HepG2 (cell line): ENCODE data around the gene FAM174C. TPM values are rescaled to one million over a fixed set of nuclear protein-coding genes. Genes with fewer than 3 reads are reported as not detected.

Experiments
- FOXJ3 ChIP-seq: sonication (generic); formaldehyde crosslinking; IDR thresholded peaks from 2 replicates; pipeline ENCODE4 v1.4.0; 2020; ENCODE audit warnings: missing genetic modification reagents, mild to moderate bottlenecking, borderline replicate concordance
- HMG20A ChIP-seq: IDR thresholded peaks from 2 replicates; pipeline ENCODE4 v1.6.1; 2016; ENCODE audit warnings: borderline replicate concordance
- NFRKB ChIP-seq: fragments of 450-650 bp; IDR thresholded peaks from 2 replicates; pipeline ENCODE4 v1.6.1; 2017
- PCBP1 ChIP-seq: fragments of 200-400 bp; formaldehyde crosslinking; IDR thresholded peaks from 2 replicates; pipeline ENCODE4 v1.6.1; 2017; ENCODE audit warnings: mild to moderate bottlenecking, low read depth, low read length, borderline replicate concordance
- PHF5A ChIP-seq: IDR thresholded peaks from one replicate; pipeline ENCODE4 v1.6.1; 2018; ENCODE audit warnings: low read depth, missing genetic modification reagents; ENCODE audit not compliant: unreplicated experiment
- POLR2AphosphoS2 ChIP-seq: IDR thresholded peaks from 2 replicates; pipeline ENCODE4 v1.6.1; 2011; ENCODE audit warnings: low read depth, low read length, improper control_type of control experiment
- RNF2 ChIP-seq: fragments of 450-650 bp; conservative IDR thresholded peaks from 2 replicates; pipeline ENCODE4 v1.6.1; 2016; ENCODE audit warnings: low read depth
- SAP130 ChIP-seq: IDR thresholded peaks from 2 replicates; pipeline ENCODE4 v1.6.1; 2016; ENCODE audit warnings: low read depth
- YEATS4 ChIP-seq: sonication (generic); formaldehyde crosslinking; IDR thresholded peaks from 2 replicates; pipeline ENCODE4 v1.4.0; 2020; ENCODE audit warnings: missing genetic modification reagents, borderline replicate concordance
- ZBTB38 ChIP-seq: sonication (generic); formaldehyde crosslinking; IDR thresholded peaks from 2 replicates; pipeline ENCODE4 v1.5.1; 2020; ENCODE audit warnings: mild to moderate bottlenecking, missing genetic modification reagents
- ZNF33B ChIP-seq: sonication (generic); formaldehyde crosslinking; IDR thresholded peaks from 2 replicates; pipeline ENCODE4 v1.5.1; 2020; ENCODE audit warnings: mild to moderate bottlenecking, missing genetic modification reagents
- ZNF350 ChIP-seq: sonication (generic); formaldehyde crosslinking; IDR thresholded peaks from 2 replicates; pipeline ENCODE4 v1.4.0; 2020; ENCODE audit warnings: mild to moderate bottlenecking, low read depth, missing genetic modification reagents, borderline replicate concordance
- ZNF607 ChIP-seq: sonication (generic); formaldehyde crosslinking; IDR thresholded peaks from 2 replicates; pipeline ENCODE4 v1.5.1; 2020; ENCODE audit warnings: missing genetic modification reagents, mild to moderate bottlenecking, borderline replicate concordance
- ZNF616 ChIP-seq: sonication (generic); formaldehyde crosslinking; IDR thresholded peaks from 2 replicates; pipeline ENCODE4 v1.5.0; 2020; ENCODE audit warnings: low read depth, mild to moderate bottlenecking, missing genetic modification reagents
- ZNF737 ChIP-seq: sonication (generic); formaldehyde crosslinking; IDR thresholded peaks from 2 replicates; pipeline ENCODE4 v1.5.0; 2020; ENCODE audit warnings: missing genetic modification reagents, mild to moderate bottlenecking, borderline replicate concordance
- polyA plus RNA-seq, 8 experiments: library from polyadenylated mRNA; depleted of rRNA in 3 of 8; stranded (reverse) in 7 of 8; unstranded in 1 of 8; fragments of >200 nt; fragmentation: Illumina TruSeq in 4 of 8; extraction: Trizol in 4 of 8; gene quantifications; 2 replicates each; pipeline versions ENCODE4 v1.2.1 to v1.2.3, GENCODE V29; 2011 to 2016; ENCODE audit warnings: low read depth in 4 of 8, missing spikeins in 1 of 8, mixed read lengths in 1 of 8; ENCODE audit not compliant: insufficient read depth in 1 of 8
- total RNA-seq, 5 experiments: library from RNA; depleted of rRNA; stranded (reverse); fragments of >200 nt; fragmentation: Illumina TruSeq; extraction: Trizol; gene quantifications; 2 replicates each; pipeline ENCODE4 v1.2.3, GENCODE V29; 2016; ENCODE audit warnings: low read depth in 1 of 5
- TF ChIP-seq, protein P1 (sequence below): sonication (generic); formaldehyde crosslinking; IDR thresholded peaks from 2 replicates; pipeline ENCODE4 v1.4.0; 2020; ENCODE audit warnings: missing genetic modification reagents, mild to moderate bottlenecking, borderline replicate concordance
- TF ChIP-seq, protein P2 (sequence below): IDR thresholded peaks from 2 replicates; pipeline ENCODE4 v1.6.1; 2012; ENCODE audit warnings: inconsistent platforms
- TF ChIP-seq, protein P3 (sequence below): sonication (generic); formaldehyde crosslinking; IDR thresholded peaks from 2 replicates; pipeline ENCODE4 v1.5.1; 2020; ENCODE audit warnings: mild to moderate bottlenecking, missing genetic modification reagents, moderate library complexity
- TF ChIP-seq, protein P4 (sequence below): sonication (generic); formaldehyde crosslinking; IDR thresholded peaks from 2 replicates; pipeline ENCODE4 v1.5.1; 2020; ENCODE audit warnings: mild to moderate bottlenecking, moderate library complexity, missing genetic modification reagents
- TF ChIP-seq, protein P5 (sequence below): fragments of 450-650 bp; IDR thresholded peaks from 2 replicates; pipeline ENCODE4 v1.6.1; 2017

FAM174C gene
- total and polyA plus RNA-seq, 2 of the 13 experiments (the other 11 are each of a cell fraction or from before 2014, with no cell fraction given) = 19.5 to 31.3 TPM

DNA sequence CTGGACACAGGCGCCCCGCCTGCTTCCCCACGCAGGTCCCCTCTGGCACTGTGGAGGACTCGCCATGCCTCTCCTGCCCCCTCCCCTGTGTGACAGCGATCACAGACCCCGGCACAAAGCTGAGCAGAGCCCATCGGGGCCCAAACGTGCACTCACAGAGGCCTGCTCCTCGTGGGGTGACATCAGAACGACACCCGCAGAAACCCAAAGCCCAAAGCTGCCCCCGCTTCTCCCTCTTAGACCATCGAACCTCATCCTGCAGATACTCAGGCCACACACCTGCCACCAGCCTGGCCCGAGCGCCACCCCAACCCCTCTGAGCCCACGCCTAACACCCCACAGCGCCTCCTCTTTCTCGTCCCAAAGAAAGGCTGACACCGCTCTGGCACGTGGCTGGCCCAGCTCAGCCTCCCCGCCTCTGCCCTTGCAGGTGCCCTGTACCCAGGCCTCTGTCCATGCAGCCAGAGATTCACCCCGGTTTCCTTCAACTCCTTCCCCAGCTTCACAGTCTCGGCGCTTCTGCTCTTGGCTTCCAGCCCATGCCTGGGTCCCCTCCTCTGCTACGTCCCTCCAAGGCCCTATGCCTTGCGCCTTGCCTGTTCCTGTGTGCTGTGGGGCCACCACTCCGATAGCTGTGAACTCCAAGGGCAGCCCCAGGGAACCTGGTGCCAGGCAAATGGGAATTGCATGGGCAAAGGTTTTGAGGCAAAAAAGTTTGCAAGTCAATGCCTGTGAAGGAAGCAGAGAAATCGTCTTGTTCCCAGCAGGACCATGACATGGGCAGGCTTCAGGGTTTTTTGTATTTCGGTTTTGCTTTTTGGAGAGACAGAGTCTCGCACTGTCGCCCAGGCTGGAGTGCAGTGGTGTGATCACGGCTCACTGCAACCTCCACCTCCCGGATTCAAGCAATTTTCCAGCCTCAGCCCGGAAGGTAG lies 36.7 kb upstream of the FAM174C start (continued):
- TF ChIP-seq, protein P1, sequence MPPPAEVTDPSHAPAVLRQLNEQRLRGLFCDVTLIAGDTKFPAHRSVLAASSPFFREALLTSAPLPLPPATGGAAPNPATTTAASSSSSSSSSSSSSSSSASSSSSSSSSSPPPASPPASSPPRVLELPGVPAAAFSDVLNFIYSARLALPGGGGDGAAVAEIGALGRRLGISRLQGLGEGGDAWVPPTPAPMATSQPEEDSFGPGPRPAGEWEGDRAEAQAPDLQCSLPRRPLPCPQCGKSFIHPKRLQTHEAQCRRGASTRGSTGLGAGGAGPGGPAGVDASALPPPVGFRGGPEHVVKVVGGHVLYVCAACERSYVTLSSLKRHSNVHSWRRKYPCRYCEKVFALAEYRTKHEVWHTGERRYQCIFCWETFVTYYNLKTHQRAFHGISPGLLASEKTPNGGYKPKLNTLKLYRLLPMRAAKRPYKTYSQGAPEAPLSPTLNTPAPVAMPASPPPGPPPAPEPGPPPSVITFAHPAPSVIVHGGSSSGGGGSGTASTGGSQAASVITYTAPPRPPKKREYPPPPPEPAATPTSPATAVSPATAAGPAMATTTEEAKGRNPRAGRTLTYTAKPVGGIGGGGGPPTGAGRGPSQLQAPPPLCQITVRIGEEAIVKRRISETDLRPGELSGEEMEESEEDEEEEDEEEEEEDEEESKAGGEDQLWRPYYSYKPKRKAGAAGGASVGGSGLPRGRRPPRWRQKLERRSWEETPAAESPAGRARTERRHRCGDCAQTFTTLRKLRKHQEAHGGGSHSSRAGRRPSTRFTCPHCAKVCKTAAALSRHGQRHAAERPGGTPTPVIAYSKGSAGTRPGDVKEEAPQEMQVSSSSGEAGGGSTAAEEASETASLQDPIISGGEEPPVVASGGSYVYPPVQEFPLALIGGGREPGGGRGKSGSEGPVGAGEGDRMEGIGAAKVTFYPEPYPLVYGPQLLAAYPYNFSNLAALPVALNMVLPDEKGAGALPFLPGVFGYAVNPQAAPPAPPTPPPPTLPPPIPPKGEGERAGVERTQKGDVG (CRISPR knock-in tag) = peak; percentile 65; the same call in 1 of the 2 replicates
- TF ChIP-seq, protein P2, sequence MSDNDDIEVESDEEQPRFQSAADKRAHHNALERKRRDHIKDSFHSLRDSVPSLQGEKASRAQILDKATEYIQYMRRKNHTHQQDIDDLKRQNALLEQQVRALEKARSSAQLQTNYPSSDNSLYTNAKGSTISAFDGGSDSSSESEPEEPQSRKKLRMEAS = peak; percentile 39; the same call in 1 of the 2 replicates
- TF ChIP-seq ZNF607 (CRISPR knock-in tag) (peak; percentile 47; the same call in 1 of the 2 replicates), PHF5A (CRISPR knock-in tag) (no peak), PCBP1 (peak; percentile 76; the same call in 1 of the 2 replicates), ZBTB38 (CRISPR knock-in tag) (peak; percentile 34; the same call in 1 of the 2 replicates), NFRKB (no peak), ZNF737 (CRISPR knock-in tag) (no peak), YEATS4 (CRISPR knock-in tag) (peak; percentile 27; the same call in 1 of the 2 replicates), SAP130 (peak; percentile 28; the same call in 1 of the 2 replicates), RNF2 (peak; percentile 67; the same call in 1 of the 2 replicates), ZNF33B (CRISPR knock-in tag) (0 out of 2 replicates have a peak, but pooled peaks have one; percentile 43), FOXJ3 (no peak), ZNF350 (CRISPR knock-in tag) (peak; percentile 68), ZNF616 (CRISPR knock-in tag) (no peak), HMG20A (CRISPR knock-in tag) (no peak), POLR2AphosphoS2 (no peak)
- TF ChIP-seq, protein P3, sequence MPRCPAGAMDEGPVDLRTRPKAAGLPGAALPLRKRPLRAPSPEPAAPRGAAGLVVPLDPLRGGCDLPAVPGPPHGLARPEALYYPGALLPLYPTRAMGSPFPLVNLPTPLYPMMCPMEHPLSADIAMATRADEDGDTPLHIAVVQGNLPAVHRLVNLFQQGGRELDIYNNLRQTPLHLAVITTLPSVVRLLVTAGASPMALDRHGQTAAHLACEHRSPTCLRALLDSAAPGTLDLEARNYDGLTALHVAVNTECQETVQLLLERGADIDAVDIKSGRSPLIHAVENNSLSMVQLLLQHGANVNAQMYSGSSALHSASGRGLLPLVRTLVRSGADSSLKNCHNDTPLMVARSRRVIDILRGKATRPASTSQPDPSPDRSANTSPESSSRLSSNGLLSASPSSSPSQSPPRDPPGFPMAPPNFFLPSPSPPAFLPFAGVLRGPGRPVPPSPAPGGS (CRISPR knock-in tag) = no peak
- TF ChIP-seq, protein P4, sequence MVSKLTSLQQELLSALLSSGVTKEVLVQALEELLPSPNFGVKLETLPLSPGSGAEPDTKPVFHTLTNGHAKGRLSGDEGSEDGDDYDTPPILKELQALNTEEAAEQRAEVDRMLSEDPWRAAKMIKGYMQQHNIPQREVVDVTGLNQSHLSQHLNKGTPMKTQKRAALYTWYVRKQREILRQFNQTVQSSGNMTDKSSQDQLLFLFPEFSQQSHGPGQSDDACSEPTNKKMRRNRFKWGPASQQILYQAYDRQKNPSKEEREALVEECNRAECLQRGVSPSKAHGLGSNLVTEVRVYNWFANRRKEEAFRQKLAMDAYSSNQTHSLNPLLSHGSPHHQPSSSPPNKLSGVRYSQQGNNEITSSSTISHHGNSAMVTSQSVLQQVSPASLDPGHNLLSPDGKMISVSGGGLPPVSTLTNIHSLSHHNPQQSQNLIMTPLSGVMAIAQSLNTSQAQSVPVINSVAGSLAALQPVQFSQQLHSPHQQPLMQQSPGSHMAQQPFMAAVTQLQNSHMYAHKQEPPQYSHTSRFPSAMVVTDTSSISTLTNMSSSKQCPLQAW (CRISPR knock-in tag) = 0 out of 2 replicates have a peak, but pooled peaks have one; percentile 24
- TF ChIP-seq, protein P5, sequence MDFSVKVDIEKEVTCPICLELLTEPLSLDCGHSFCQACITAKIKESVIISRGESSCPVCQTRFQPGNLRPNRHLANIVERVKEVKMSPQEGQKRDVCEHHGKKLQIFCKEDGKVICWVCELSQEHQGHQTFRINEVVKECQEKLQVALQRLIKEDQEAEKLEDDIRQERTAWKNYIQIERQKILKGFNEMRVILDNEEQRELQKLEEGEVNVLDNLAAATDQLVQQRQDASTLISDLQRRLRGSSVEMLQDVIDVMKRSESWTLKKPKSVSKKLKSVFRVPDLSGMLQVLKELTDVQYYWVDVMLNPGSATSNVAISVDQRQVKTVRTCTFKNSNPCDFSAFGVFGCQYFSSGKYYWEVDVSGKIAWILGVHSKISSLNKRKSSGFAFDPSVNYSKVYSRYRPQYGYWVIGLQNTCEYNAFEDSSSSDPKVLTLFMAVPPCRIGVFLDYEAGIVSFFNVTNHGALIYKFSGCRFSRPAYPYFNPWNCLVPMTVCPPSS = no peak
